ENCODE measurements around the gene NPR2. TPM values are rescaled to one million over a fixed set of nuclear protein-coding genes. Genes with fewer than 3 reads are reported as not detected.

The NPR2 gene
- total RNA-seq, 1 experiment from 2014 or later, result 12.5 TPM

DNA sequence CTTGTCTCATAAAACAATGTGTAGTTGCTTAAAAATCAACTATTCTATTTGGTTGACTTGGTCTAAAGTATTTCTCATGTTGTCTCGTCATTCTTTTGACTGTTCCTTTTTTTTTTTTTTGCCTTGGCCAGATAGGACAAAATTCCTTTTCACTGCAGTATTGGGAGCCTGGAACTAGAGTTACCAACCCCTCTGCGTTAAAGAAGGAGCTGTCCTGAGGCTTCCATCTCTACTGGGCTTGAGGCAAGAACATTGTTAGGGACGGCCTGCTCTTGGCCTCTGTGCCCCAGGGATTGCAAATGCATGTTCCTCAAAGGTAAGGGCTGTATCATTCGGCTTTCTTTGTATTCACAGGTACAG, 1.4 kb upstream of the NPR2 start:
- H4K20me1 ChIP-seq (ENCODE audit: control insufficient read depth, insufficient read depth, insufficient read length), result no peaks in the 10 kb centered on the region
- no peak overlapping the region for H4K8ac ChIP-seq (replicated peaks; ENCODE audit: insufficient read length, low read depth, low read length)
- H2BK20ac ChIP-seq (ENCODE audit: low read depth, low read length, poor library complexity, severe bottlenecking), result no peak overlapping the region
- H3K27me3 Mint-ChIP-seq (ENCODE audit: low read depth), result peaks cover 4% of the 10 kb centered on the region
- WGBS (ENCODE audit: extremely low coverage, insufficient read length, low lambda C conversion rate), result no CpG with 5 or more reads among the region's 4 CpGs
- H3K23me2 ChIP-seq (ENCODE audit: insufficient read length, low read depth, low read length, poor library complexity, severe bottlenecking), result peaks cover 3% of the 10 kb centered on the region
- H3K56ac ChIP-seq (ENCODE audit: insufficient read length, low read depth, low read length), result no peak overlapping the region
- H3K9ac ChIP-seq (ENCODE audit: extremely low read depth, insufficient read length, low read length), result no peak overlapping the region
- H2BK5ac ChIP-seq (ENCODE audit: insufficient read length, low read length), result no peak overlapping the region
- H3K79me1 ChIP-seq (ENCODE audit: insufficient read depth, low read depth, low read length, poor library complexity, severe bottlenecking), result no peaks in the 10 kb centered on the region
- no peak overlapping the region for H3K27ac Mint-ChIP-seq
- H2AFZ ChIP-seq (ENCODE audit: low read length), result no peak overlapping the region
- no peaks in the 10 kb centered on the region for H3K27me3 ChIP-seq (ENCODE audit: insufficient read depth, low read length)
- no peak overlapping the region for H2BK15ac ChIP-seq (ENCODE audit: low read depth, low read length)
- no peak overlapping the region for H3K4ac ChIP-seq (ENCODE audit: low read depth, low read length)
- no peak overlapping the region for H2BK12ac ChIP-seq (ENCODE audit: insufficient read length, low read depth, low read length)
- H3K18ac ChIP-seq (ENCODE audit: insufficient read length, low read depth, low read length), result no peak overlapping the region
- no peaks in the 10 kb centered on the region for H3K4me1 ChIP-seq (ENCODE audit: insufficient read depth, low read length)
- peak overlapping the region in 1 of 2 experiments; percentile 85; a peak in 2 of 5 replicates for H3K4me3 Mint-ChIP-seq
- peaks cover 17 to 19% of the 10 kb centered on the region in 2 experiments for H3K4me1 Mint-ChIP-seq
- no peak overlapping the region for H2BK120ac ChIP-seq (ENCODE audit: low read depth, low read length, poor library complexity, severe bottlenecking)
- H3K9me3 ChIP-seq (ENCODE audit: control insufficient read depth, low read depth, low read length), result no peaks in the 10 kb centered on the region
- no peak overlapping the region for H3K27ac ChIP-seq (ENCODE audit: insufficient read length, low read depth, low read length)
- H3K14ac ChIP-seq (ENCODE audit: insufficient read depth, low read length), result no peak overlapping the region
- TF ChIP-seq, protein P1, sequence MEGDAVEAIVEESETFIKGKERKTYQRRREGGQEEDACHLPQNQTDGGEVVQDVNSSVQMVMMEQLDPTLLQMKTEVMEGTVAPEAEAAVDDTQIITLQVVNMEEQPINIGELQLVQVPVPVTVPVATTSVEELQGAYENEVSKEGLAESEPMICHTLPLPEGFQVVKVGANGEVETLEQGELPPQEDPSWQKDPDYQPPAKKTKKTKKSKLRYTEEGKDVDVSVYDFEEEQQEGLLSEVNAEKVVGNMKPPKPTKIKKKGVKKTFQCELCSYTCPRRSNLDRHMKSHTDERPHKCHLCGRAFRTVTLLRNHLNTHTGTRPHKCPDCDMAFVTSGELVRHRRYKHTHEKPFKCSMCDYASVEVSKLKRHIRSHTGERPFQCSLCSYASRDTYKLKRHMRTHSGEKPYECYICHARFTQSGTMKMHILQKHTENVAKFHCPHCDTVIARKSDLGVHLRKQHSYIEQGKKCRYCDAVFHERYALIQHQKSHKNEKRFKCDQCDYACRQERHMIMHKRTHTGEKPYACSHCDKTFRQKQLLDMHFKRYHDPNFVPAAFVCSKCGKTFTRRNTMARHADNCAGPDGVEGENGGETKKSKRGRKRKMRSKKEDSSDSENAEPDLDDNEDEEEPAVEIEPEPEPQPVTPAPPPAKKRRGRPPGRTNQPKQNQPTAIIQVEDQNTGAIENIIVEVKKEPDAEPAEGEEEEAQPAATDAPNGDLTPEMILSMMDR (conservative IDR thresholded peaks at IDR 0.05), result no peak
- H3K23ac ChIP-seq (ENCODE audit: insufficient read length, low read depth, low read length), result no peak overlapping the region
- H3K79me2 ChIP-seq (ENCODE audit: insufficient read depth, low read length), result no peaks in the 10 kb centered on the region
- H4K5ac ChIP-seq (ENCODE audit: insufficient read length, low read depth, low read length), result no peak overlapping the region
- no peak for DNase-seq
- no peak overlapping the region for H3K4me2 ChIP-seq (ENCODE audit: insufficient read depth, insufficient read length, low read length)
- peaks cover 0 to 14% (median 8%) of the 10 kb centered on the region in 3 experiments; a peak in 6 of 7 replicates for H3K36me3 Mint-ChIP-seq (ENCODE audit: insufficient read depth in 1 of 3, low read depth in 3 of 3)
- no peak overlapping the region for H3T11ph ChIP-seq (ENCODE audit: low read length)
- H2AK5ac ChIP-seq (ENCODE audit: insufficient read length, low read length), result no peak overlapping the region
- no peak overlapping the region for H4K91ac ChIP-seq (ENCODE audit: insufficient read length, low read depth, low read length)
- no peaks in the 10 kb centered on the region for H3K9me3 Mint-ChIP-seq
